Duodenal mucosa (tissue), 2 donors: ENCODE measurements around the gene TRIM6.
"Not testable (repeated sequence)": the region's sequence is repeated elsewhere in the genome, so short reads cannot be mapped to it uniquely, and the experiment has no call there.

Source experiments
- H3K27ac ChIP-seq: one replicate; pipeline ENCODE4 v1.7.0; 2013; ENCODE audit warnings: low read depth, low read length
- H3K27me3 ChIP-seq, 2 donors: one replicate each; pipeline ENCODE4 v1.7.0; 2013; ENCODE audit warnings: low read length in 2 of 2, control low read depth in 1 of 2; ENCODE audit not compliant: insufficient read depth in 2 of 2, control insufficient read depth in 1 of 2
- H3K36me3 ChIP-seq, 2 donors: one replicate each; pipeline ENCODE4 v1.7.0; 2013; ENCODE audit warnings: low read length in 2 of 2, control low read depth in 1 of 2; ENCODE audit not compliant: insufficient read depth in 2 of 2, control insufficient read depth in 1 of 2
- H3K4me1 ChIP-seq, 2 donors: one replicate each; pipeline ENCODE4 v1.7.0; 2013; ENCODE audit warnings: low read length in 2 of 2, control low read depth in 1 of 2; ENCODE audit not compliant: insufficient read depth in 2 of 2, control insufficient read depth in 1 of 2
- H3K4me3 ChIP-seq, 2 donors: one replicate each; pipeline ENCODE4 v1.7.0; 2013; ENCODE audit warnings: low read length in 2 of 2, low read depth in 1 of 2
- H3K9ac ChIP-seq, 2 donors: one replicate each; pipeline ENCODE4 v1.7.0; 2013; ENCODE audit warnings: low read length in 2 of 2, low read depth in 1 of 2
- H3K9me3 ChIP-seq, 2 donors: one replicate each; pipeline ENCODE4 v1.7.0; 2013; ENCODE audit warnings: low read length in 2 of 2, control low read depth in 1 of 2; ENCODE audit not compliant: control insufficient read depth in 1 of 2

Gene TRIM6

DNA sequence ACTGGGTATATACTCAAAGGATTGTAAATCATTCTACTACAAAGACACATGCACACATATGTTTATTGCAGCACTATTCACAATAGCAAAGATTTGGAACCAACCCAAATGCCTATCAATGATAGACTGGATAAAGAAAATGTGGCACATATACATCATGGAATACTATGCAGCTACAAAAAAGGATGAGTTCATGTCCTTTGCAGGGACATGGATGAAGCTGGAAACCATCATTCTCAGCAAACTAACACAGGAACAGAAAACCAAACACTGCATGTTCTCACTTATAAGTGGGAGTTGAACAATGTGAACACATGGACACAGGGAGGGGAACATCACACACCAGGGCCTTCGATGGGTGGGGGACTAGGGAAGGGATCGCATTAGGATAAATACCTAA, 60.5 kb downstream of the TRIM6 start:
- H3K9ac ChIP-seq, H3K27me3 ChIP-seq, H3K4me3 ChIP-seq, H3K9me3 ChIP-seq, H3K4me1 ChIP-seq, H3K27ac ChIP-seq, H3K36me3 ChIP-seq: not testable (repeated sequence)

DNA sequence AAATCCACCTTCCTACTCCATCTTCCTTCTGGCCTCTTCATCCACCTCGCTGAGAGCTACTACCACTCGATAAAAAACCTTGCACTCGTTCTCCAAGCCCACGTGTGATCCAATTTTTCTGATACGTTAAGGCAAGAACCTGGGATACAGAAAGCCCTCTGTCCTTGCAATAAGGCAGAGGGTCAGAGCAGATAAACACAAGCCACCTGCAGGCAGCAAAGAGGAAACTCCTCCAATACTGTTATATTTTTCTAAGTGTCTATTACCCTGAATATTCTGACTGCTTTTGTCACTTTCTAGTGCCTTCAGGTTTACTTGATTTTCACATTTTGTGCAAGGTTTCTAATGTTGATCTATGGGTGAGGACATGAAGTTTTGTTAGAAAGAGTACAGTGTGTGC, 61.9 kb downstream of the TRIM6 start:
- H3K27ac ChIP-seq = no peak overlapping the region
- peaks cover 0 to 4% of the 10 kb centered on the region in 2 donors for H3K36me3 ChIP-seq
- H3K27me3 ChIP-seq = no peaks in the 10 kb centered on the region
- H3K4me1 ChIP-seq = no peaks in the 10 kb centered on the region
- H3K4me3 ChIP-seq = no peak overlapping the region
- H3K9me3 ChIP-seq = no peaks in the 10 kb centered on the region
- H3K9ac ChIP-seq = no peak overlapping the region
